SK-N-SH (cell line): ENCODE results near the gene ZNF784. TPM values are rescaled to one million over a fixed set of nuclear protein-coding genes. Genes with fewer than 3 reads are reported as not detected.
A peak's percentile ranks its signal among the peaks of the same experiment; 100 is the strongest.

ENCODE experiments used
- CTCF ChIA-PET: fragments of 300-600, 350-600 bp; formaldehyde crosslinking; extraction: SDS; loops from one replicate; lab custom pipeline; 2021; lab: Yijun Ruan, JAX
- POLR2A ChIA-PET: fragments of 350-600 bp; sonication (Branson Sonifier 250); formaldehyde crosslinking; extraction: SDS; loops from one replicate; lab custom pipeline; 2020; ENCODE audit warnings: antibody characterized with exemption, inconsistent platforms; lab: Yijun Ruan, JAX
- DNase-seq: peaks from one replicate; pipeline ENCODE4 v3.0.0; 2012
- H2AFZ ChIP-seq: fragments of 200-600 bp; sonication (generic); 2 replicates; pipeline ENCODE4 v1.8.1; 2016; ENCODE audit warnings: antibody characterized with exemption, mild to moderate bottlenecking, low read depth
- H3F3A ChIP-seq: fragments of 200-600 bp; sonication (generic); replicated peaks from 2 replicates; pipeline ENCODE3; 2016; ENCODE audit warnings: antibody characterized with exemption, mild to moderate bottlenecking; ENCODE audit not compliant: insufficient read depth
- H3K27ac ChIP-seq, 2 experiments: fragments of 200-500 bp in 1 of 2; fragments of 200-600 bp in 1 of 2; sonication (Bioruptor generic) in 1 of 2; sonication (generic), shearing (Covaris generic) in 1 of 2; 2 replicates each; pipeline versions ENCODE4 v1.5.1 to v1.6.1; 2014 to 2016; ENCODE audit warnings: low read depth in 2 of 2, inconsistent platforms in 1 of 2, low read length in 1 of 2, mild to moderate bottlenecking in 1 of 2, mixed read lengths in 1 of 2
- H3K27me3 ChIP-seq: fragments of 200-600 bp; sonication (generic), shearing (Covaris generic); 2 replicates; pipeline ENCODE4 v1.6.1; 2016; ENCODE audit warnings: mixed run types; ENCODE audit not compliant: insufficient read depth
- H3K36me3 ChIP-seq, 2 experiments: fragments of 200-500 bp in 1 of 2; fragments of 200-600 bp in 1 of 2; sonication (Bioruptor generic) in 1 of 2; sonication (generic) in 1 of 2; replicated peaks in 1 of 2; 2 replicates each; pipeline versions ENCODE3 to v1.5.1; 2014 to 2016; ENCODE audit warnings: low read length in 1 of 2, mild to moderate bottlenecking in 1 of 2; ENCODE audit not compliant: insufficient read depth in 2 of 2, control insufficient read depth in 1 of 2
- H3K4me1 ChIP-seq, 2 experiments: fragments of 200-500 bp in 1 of 2; fragments of 200-600 bp in 1 of 2; sonication (Bioruptor generic) in 1 of 2; sonication (generic), shearing (Covaris generic) in 1 of 2; 2 replicates each; pipeline versions ENCODE4 v1.5.1 to v1.6.1; 2014 to 2016; ENCODE audit warnings: low read depth in 1 of 2, low read length in 1 of 2, mixed run types in 1 of 2; ENCODE audit not compliant: insufficient read depth in 2 of 2, control insufficient read depth in 1 of 2
- H3K4me2 ChIP-seq: fragments of 200-600 bp; sonication (generic), shearing (Covaris generic); 2 replicates; pipeline ENCODE4 v1.6.1; 2017; ENCODE audit warnings: mixed run types
- H3K4me3 ChIP-seq, 2 experiments: fragments of 200-500 bp in 1 of 2; fragments of 200-600 bp in 1 of 2; sonication (Bioruptor generic) in 1 of 2; sonication (generic), shearing (Covaris generic) in 1 of 2; 2 replicates each; pipeline versions ENCODE4 v1.5.1 to v1.8.1; 2014 to 2016; ENCODE audit warnings: low read depth in 2 of 2, inconsistent platforms in 1 of 2, low read length in 1 of 2, mild to moderate bottlenecking in 1 of 2, mixed read lengths in 1 of 2, moderate library complexity in 1 of 2
- H3K79me2 ChIP-seq: fragments of 200-600 bp; sonication (generic); 2 replicates; pipeline ENCODE4 v1.8.1; 2017; ENCODE audit warnings: mild to moderate bottlenecking; ENCODE audit not compliant: insufficient read depth
- H3K9ac ChIP-seq: fragments of 200-600 bp; sonication (generic); 2 replicates; pipeline ENCODE4 v1.6.1; 2017; ENCODE audit warnings: mixed run types
- H3K9me2 ChIP-seq: fragments of 200-600 bp; sonication (generic); 2 replicates; pipeline ENCODE4 v1.6.1; 2017; ENCODE audit warnings: mixed run types
- H3K9me3 ChIP-seq: fragments of 200-600 bp; sonication (generic); 2 replicates; pipeline ENCODE4 v1.6.1; 2017; ENCODE audit warnings: mixed run types, mild to moderate bottlenecking, moderate library complexity
- H4K20me1 ChIP-seq: fragments of 200-600 bp; sonication (generic); 2 replicates; pipeline ENCODE4 v1.6.1; 2017; ENCODE audit warnings: mild to moderate bottlenecking, mixed run types; ENCODE audit not compliant: insufficient read depth
- CHD2 ChIP-seq: fragments of 150-350 bp; IDR thresholded peaks from 2 replicates; pipeline ENCODE4 v1.6.1; 2018; ENCODE audit warnings: low read length; ENCODE audit not compliant: partially characterized antibody
- CTCF ChIP-seq: fragments of 200-600 bp; sonication (generic); IDR thresholded peaks from 2 replicates; pipeline ENCODE4 v1.6.1; 2017; ENCODE audit warnings: antibody characterized with exemption, mild to moderate bottlenecking, moderate library complexity
- EP300 ChIP-seq, 2 experiments: IDR thresholded peaks; 2 replicates each; pipeline versions ENCODE4 v1.4.0 to v1.6.1; 2012; ENCODE audit warnings: borderline replicate concordance in 1 of 2, low read depth in 1 of 2, low read length in 1 of 2
- FOXM1 ChIP-seq: IDR thresholded peaks from 2 replicates; pipeline ENCODE4 v1.4.0; 2012; ENCODE audit warnings: low read depth, mild to moderate bottlenecking
- GABPA ChIP-seq: IDR thresholded peaks from 2 replicates; pipeline ENCODE4 v1.4.0; 2012; ENCODE audit warnings: low read depth, mild to moderate bottlenecking
- GATA2 ChIP-seq: sonication (generic); formaldehyde crosslinking; IDR thresholded peaks from 2 replicates; pipeline ENCODE4 v1.5.0; 2020; ENCODE audit warnings: mild to moderate bottlenecking, missing genetic modification reagents
- MXI1 ChIP-seq: IDR thresholded peaks from 2 replicates; pipeline ENCODE4 v1.6.1; 2012; ENCODE audit warnings: mild to moderate bottlenecking, low read depth, low read length, improper control_type of control experiment
- NFIC ChIP-seq: IDR thresholded peaks from 2 replicates; pipeline ENCODE4 v1.4.0; 2012; ENCODE audit warnings: borderline replicate concordance
- POLR2AphosphoS5 ChIP-seq: IDR thresholded peaks from 2 replicates; pipeline ENCODE4 v1.6.1; 2012; ENCODE audit warnings: low read depth, low read length
- RAD21 ChIP-seq: IDR thresholded peaks from 2 replicates; pipeline ENCODE4 v1.6.1; 2012; ENCODE audit warnings: mild to moderate bottlenecking, low read length
- RCOR1 ChIP-seq: fragments of 150-350 bp; IDR thresholded peaks from 2 replicates; pipeline ENCODE4 v1.6.1; 2017; ENCODE audit warnings: antibody characterized with exemption, low read length
- RFX5 ChIP-seq: IDR thresholded peaks from 2 replicates; pipeline ENCODE4 v1.6.1; 2012; ENCODE audit warnings: mild to moderate bottlenecking, improper control_type of control experiment, low read length
- SMC3 ChIP-seq: IDR thresholded peaks from 2 replicates; pipeline ENCODE4 v1.6.1; 2012; ENCODE audit warnings: low read depth, low read length, improper control_type of control experiment
- TAF1 ChIP-seq: IDR thresholded peaks from 2 replicates; pipeline ENCODE4 v1.6.1; 2012; ENCODE audit warnings: low read depth, mild to moderate bottlenecking, low read length, moderate library complexity, borderline replicate concordance
- USF2 ChIP-seq: fragments of 150-350 bp; IDR thresholded peaks from 2 replicates; pipeline ENCODE4 v1.6.1; 2017; ENCODE audit warnings: antibody characterized with exemption, low read length, low read depth, borderline replicate concordance
- YY1 ChIP-seq: IDR thresholded peaks from 2 replicates; pipeline ENCODE4 v1.4.0; 2012; ENCODE audit warnings: low read depth, mild to moderate bottlenecking
- WGBS: methylation state at CpG from one replicate; pipeline ENCODE4 v1.1.6; 2017; ENCODE audit warnings: low lambda C conversion rate; 5-methylcytosine and 5-hydroxymethylcytosine counted together
- polyA plus RNA-seq, 3 experiments: library from polyadenylated mRNA; depleted of rRNA; stranded (reverse); fragments of >200 nt; gene quantifications; 2 replicates each; pipeline ENCODE4 v1.2.3, GENCODE V29; 2012
- TF ChIP-seq, protein P1 (sequence below): IDR thresholded peaks from 2 replicates; pipeline ENCODE4 v1.4.0; 2012; ENCODE audit warnings: low read depth, borderline replicate concordance
- TF ChIP-seq, protein P2 (sequence below): IDR thresholded peaks from 2 replicates; pipeline ENCODE4 v1.6.1; 2012; ENCODE audit warnings: mild to moderate bottlenecking, low read depth, low read length, moderate library complexity
- TF ChIP-seq, protein P3 (sequence below): IDR thresholded peaks from 2 replicates; pipeline ENCODE4 v1.4.0; 2012; ENCODE audit warnings: low read depth
- TF ChIP-seq, protein P4 (sequence below): IDR thresholded peaks from 2 replicates; pipeline ENCODE4; 2012
- TF ChIP-seq, protein P5 (sequence below): IDR thresholded peaks from 2 replicates; pipeline ENCODE4 v1.4.0; 2012; ENCODE audit warnings: low read depth, borderline replicate concordance

ZNF784 gene
- polyA plus RNA-seq, 1 of the 3 experiments (the other 2 are of a cell fraction) = 5.5 TPM

DNA sequence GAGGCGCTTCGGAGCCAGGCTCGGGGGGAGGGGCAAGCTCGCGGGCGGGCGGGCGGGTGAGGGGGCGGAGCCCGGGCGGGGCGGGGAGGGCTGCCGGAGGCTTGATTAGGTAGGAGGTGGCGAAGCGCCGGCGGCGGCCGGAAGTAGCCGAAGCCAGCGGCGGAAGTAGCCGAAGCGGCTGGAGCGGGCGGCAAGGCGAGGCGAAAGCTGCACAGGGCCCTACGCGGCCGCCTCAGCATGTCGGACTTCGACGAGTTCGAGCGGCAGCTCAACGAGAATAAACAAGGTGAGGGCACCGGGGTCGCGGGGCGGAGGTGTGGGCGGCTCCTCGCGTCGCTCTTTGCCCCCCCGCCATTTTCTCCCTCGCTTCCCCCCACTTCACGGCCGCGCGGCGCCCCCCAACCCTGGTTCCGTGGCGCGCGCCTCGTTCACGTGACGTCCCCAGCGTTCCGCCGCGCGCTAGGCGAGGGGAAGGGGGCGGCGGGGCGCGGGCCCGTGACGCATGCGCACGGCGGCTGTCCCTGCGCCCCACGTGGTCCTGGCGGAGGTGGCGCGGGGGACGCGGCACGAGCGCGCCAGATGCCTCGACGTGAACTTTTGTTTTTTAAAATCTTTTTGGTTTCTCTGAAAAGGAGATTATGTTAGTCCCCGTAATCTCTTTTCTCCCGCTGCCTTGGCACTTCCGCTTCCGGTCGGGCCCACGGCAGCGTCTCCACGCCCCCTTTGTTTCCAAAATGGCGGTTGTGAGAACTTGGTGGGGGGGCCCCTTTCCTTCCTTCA, 30.7 kb upstream of the ZNF784 start, which contains the start of gene U2AF2:
Gene U2AF2, plus strand, starts transcription at position 168 of the 780 bp plus-strand sequence. Its CDS starts 70 bp downstream, at position 238.
- H2AFZ ChIP-seq = peak within 1 kb of the TSS; percentile 83
- H3K9ac ChIP-seq = peak within 1 kb of the TSS; percentile 99
- peaks cover 51% of the 10 kb centered on the region for H3K79me2 ChIP-seq
- POLR2A ChIA-PET = interaction anchor here (0.5 to 1.5 kb wide), 8 partner anchors 12 to 316 kb away, joined by 3 to 5 read pairs (median 4); partner anchors contain the start of genes KMT5C, ZNF524, ZNF581 and ZNF628
- H3K9me2 ChIP-seq = no peaks in the 10 kb centered on the region
- peak within 1 kb of the TSS; percentile 99 to 100 for H3K27ac ChIP-seq
- H3K4me3 ChIP-seq = peak within 1 kb of the TSS; percentile 92 to 96
- H3F3A ChIP-seq = peaks cover 5% of the 10 kb centered on the region
- H3K36me3 ChIP-seq = peaks cover 20 to 34% of the 10 kb centered on the region in 2 experiments
- H3K27me3 ChIP-seq = no peaks in the 10 kb centered on the region
- under 1% methylated on average over 51 of the region's 95 CpGs for WGBS
- peaks cover 14 to 27% of the 10 kb centered on the region in 2 experiments; a peak in 3 of 4 replicates for H3K4me1 ChIP-seq
- H4K20me1 ChIP-seq = peaks cover 47% of the 10 kb centered on the region
- no peaks in the 10 kb centered on the region for H3K9me3 ChIP-seq
- DNase-seq = peak; percentile 97
- peak within 1 kb of the TSS; percentile 99 for H3K4me2 ChIP-seq
- CTCF ChIA-PET = interaction anchor here (0.6 to 3.9 kb wide), 15 partner anchors 10 to 271 kb away, joined by 3 to 36 read pairs (median 4); partner anchors contain the start of genes TMEM238, ZNF579 and ZNF581
- peak; percentile 97 for TF ChIP-seq MXI1
- no peak for TF ChIP-seq GATA2 (CRISPR knock-in tag)
- TF ChIP-seq, protein P1, sequence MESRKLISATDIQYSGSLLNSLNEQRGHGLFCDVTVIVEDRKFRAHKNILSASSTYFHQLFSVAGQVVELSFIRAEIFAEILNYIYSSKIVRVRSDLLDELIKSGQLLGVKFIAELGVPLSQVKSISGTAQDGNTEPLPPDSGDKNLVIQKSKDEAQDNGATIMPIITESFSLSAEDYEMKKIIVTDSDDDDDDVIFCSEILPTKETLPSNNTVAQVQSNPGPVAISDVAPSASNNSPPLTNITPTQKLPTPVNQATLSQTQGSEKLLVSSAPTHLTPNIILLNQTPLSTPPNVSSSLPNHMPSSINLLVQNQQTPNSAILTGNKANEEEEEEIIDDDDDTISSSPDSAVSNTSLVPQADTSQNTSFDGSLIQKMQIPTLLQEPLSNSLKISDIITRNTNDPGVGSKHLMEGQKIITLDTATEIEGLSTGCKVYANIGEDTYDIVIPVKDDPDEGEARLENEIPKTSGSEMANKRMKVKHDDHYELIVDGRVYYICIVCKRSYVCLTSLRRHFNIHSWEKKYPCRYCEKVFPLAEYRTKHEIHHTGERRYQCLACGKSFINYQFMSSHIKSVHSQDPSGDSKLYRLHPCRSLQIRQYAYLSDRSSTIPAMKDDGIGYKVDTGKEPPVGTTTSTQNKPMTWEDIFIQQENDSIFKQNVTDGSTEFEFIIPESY = no peak; the same call in 1 of the 2 replicates
- TF ChIP-seq RFX5 = no peak
- no peak for TF ChIP-seq RCOR1
- TF ChIP-seq, protein P2, sequence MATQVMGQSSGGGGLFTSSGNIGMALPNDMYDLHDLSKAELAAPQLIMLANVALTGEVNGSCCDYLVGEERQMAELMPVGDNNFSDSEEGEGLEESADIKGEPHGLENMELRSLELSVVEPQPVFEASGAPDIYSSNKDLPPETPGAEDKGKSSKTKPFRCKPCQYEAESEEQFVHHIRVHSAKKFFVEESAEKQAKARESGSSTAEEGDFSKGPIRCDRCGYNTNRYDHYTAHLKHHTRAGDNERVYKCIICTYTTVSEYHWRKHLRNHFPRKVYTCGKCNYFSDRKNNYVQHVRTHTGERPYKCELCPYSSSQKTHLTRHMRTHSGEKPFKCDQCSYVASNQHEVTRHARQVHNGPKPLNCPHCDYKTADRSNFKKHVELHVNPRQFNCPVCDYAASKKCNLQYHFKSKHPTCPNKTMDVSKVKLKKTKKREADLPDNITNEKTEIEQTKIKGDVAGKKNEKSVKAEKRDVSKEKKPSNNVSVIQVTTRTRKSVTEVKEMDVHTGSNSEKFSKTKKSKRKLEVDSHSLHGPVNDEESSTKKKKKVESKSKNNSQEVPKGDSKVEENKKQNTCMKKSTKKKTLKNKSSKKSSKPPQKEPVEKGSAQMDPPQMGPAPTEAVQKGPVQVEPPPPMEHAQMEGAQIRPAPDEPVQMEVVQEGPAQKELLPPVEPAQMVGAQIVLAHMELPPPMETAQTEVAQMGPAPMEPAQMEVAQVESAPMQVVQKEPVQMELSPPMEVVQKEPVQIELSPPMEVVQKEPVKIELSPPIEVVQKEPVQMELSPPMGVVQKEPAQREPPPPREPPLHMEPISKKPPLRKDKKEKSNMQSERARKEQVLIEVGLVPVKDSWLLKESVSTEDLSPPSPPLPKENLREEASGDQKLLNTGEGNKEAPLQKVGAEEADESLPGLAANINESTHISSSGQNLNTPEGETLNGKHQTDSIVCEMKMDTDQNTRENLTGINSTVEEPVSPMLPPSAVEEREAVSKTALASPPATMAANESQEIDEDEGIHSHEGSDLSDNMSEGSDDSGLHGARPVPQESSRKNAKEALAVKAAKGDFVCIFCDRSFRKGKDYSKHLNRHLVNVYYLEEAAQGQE = no peak
- TF ChIP-seq, protein P3, sequence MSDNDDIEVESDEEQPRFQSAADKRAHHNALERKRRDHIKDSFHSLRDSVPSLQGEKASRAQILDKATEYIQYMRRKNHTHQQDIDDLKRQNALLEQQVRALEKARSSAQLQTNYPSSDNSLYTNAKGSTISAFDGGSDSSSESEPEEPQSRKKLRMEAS = peak; percentile 84
- no peak for TF ChIP-seq SMC3
- no peak; the same call in none of the 2 replicates for TF ChIP-seq POLR2AphosphoS5
- TF ChIP-seq EP300 (IDR thresholded peaks at IDR 0.05; ENCODE audit: borderline replicate concordance in 1 of 2, low read depth in 1 of 2, low read length in 1 of 2) = no peak
- peak; percentile 91 for TF ChIP-seq YY1
- TF ChIP-seq USF2 = peak; percentile 49
- TF ChIP-seq CTCF = no peak
- TF ChIP-seq TAF1 = peak; percentile 76; the same call in 1 of the 2 replicates
- TF ChIP-seq GABPA = peak; percentile 82
- TF ChIP-seq, protein P4, sequence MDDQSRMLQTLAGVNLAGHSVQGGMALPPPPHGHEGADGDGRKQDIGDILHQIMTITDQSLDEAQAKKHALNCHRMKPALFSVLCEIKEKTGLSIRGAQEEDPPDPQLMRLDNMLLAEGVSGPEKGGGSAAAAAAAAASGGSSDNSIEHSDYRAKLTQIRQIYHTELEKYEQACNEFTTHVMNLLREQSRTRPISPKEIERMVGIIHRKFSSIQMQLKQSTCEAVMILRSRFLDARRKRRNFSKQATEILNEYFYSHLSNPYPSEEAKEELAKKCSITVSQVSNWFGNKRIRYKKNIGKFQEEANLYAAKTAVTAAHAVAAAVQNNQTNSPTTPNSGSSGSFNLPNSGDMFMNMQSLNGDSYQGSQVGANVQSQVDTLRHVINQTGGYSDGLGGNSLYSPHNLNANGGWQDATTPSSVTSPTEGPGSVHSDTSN = no peak; the same call in 1 of the 2 replicates
- no peak for TF ChIP-seq FOXM1
- TF ChIP-seq, protein P5, sequence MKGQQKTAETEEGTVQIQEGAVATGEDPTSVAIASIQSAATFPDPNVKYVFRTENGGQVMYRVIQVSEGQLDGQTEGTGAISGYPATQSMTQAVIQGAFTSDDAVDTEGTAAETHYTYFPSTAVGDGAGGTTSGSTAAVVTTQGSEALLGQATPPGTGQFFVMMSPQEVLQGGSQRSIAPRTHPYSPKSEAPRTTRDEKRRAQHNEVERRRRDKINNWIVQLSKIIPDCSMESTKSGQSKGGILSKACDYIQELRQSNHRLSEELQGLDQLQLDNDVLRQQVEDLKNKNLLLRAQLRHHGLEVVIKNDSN = peak; percentile 85
- TF ChIP-seq RAD21 = no peak
- no peak for TF ChIP-seq CHD2
- no peak for TF ChIP-seq NFIC
